CD4-positive, alpha-beta T cell treated with Interleukin-17A for 4 hours (primary cell): ENCODE results near the gene CALU.

Source experiments
- DNase-seq: peaks from one replicate; pipeline ENCODE4 v3.0.0-alpha.2; 2020; ENCODE audit warnings: mixed read lengths

Gene CALU

DNA sequence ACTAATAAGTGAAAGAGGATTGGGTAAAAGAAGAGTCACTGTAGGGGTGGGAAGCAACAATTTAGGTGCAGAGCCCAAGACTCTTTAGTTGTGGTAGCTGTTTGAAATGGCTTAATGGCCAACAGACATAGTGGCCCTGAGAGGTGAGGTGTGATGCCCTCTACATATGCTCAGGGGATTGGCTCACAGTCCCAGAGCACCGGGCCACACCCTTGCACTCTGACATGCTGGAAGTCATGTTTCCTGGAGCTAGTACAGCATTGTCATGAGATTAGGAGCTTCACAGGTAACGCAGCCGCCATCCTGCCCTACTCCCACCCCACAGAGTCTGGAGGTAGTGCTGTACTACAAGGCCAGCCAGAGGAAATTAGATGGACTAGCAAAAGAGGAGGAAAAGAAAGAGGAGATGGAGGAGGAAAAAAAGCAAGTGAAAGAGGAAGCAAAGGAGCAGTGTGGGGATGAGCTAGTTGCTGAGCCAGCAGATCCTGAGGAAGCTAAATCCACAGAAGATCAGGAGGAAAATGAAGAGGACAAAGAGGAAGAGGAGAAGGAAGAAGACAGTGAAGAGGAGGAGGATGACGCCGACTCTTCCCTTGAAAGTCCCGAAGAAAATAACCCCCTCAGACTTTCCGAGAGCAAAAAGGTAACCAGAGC, 76.3 kb downstream of the CALU start:
- DNase-seq, result no peak

DNA sequence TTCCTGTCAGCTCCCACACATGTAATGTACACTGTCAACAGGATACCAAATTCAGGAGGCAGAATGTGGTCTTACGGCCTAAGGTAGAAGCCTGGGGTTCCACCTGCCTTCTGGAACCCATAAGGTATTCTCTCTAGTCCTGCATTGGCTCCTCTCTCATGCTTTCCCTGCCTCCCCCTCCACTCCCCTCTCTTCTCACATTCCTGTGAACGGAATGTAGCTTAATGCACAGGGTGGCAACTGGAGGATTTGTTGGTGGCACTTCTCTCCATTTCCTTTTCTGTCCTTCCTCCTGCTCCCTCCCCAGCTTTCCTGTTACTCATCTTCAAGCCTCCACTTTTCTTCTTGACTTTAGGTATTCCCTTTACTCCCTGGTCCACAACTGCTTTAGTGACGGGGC, 79.5 kb downstream of the CALU start:
- DNase-seq, result no peak
